Endothelial cell of umbilical vein (primary cell): ENCODE data around the gene PRIM2. TPM values are rescaled to one million over a fixed set of nuclear protein-coding genes. Genes with fewer than 3 reads are reported as not detected.

Experiments
- Bru-seq: library from RNA; stranded (reverse); fragments of 400-500 nt; gene quantifications from one replicate; lab custom pipeline; 2021; lab: Mats Ljungman, UMichigan
- BruChase-seq, 2 experiments: library from RNA; stranded (reverse); fragments of 400-500 nt; gene quantifications; one replicate each; lab custom pipeline; 2021; lab: Mats Ljungman, UMichigan
- BruUV-seq: library from RNA; stranded (reverse); fragments of 400-500 nt; replicated peaks from 2 replicates; lab custom pipeline; 2021; lab: Mats Ljungman, UMichigan
- CTCF ChIA-PET: fragments of 300-600, 350-600 bp; sonication (Branson Sonifier 250); formaldehyde crosslinking; loops from one replicate; lab custom pipeline; 2021; ENCODE audit warnings: antibody characterized with exemption, inconsistent platforms; lab: Charles Lee
- POLR2A ChIA-PET: fragments of 300-600, 350-600 bp; sonication (Branson Sonifier 250); formaldehyde crosslinking; loops from one replicate; lab custom pipeline; 2021; ENCODE audit warnings: antibody characterized with exemption, inconsistent platforms; lab: Charles Lee
- DNase-seq: peaks from one replicate; pipeline ENCODE4 v3.0.0-alpha.2; 2011; ENCODE audit warnings: low read depth, low spot score
- FAIRE-seq: peaks from 2 replicates; lab custom pipeline; 2011; peaks lifted over from hg19 to GRCh38; lab: Jason Lieb, UNC
- H2AFZ ChIP-seq: 2 replicates; pipeline ENCODE4 v1.6.0; 2012; ENCODE audit warnings: low read depth, low read length, control low read depth, inconsistent platforms
- H3K27ac ChIP-seq: 2 replicates; pipeline ENCODE4 v1.5.1; 2011; ENCODE audit warnings: low read depth, mild to moderate bottlenecking, control low read depth, low read length, moderate library complexity; ENCODE audit not compliant: insufficient read depth
- H3K27me3 ChIP-seq, 2 experiments: 2 replicates each; pipeline versions ENCODE4 v1.6.0 to v1.6.1; 2011; ENCODE audit warnings: low read length in 2 of 2, mixed read lengths in 1 of 2; ENCODE audit not compliant: control insufficient read depth in 2 of 2, insufficient read depth in 2 of 2
- H3K36me3 ChIP-seq, 2 experiments: 2 replicates in 1 of 2; 3 replicates in 1 of 2; pipeline ENCODE4 v1.5.1; 2011; ENCODE audit warnings: low read length in 2 of 2, mild to moderate bottlenecking in 1 of 2, moderate library complexity in 1 of 2; ENCODE audit not compliant: control insufficient read depth in 2 of 2, insufficient read depth in 2 of 2; ENCODE audit errors: extremely low read depth in 1 of 2
- H3K4me1 ChIP-seq: 3 replicates; pipeline ENCODE4 v1.5.1; 2011; ENCODE audit warnings: mild to moderate bottlenecking, low read length; ENCODE audit not compliant: control insufficient read depth, insufficient read depth; ENCODE audit errors: extremely low read depth
- H3K4me2 ChIP-seq: 2 replicates; pipeline ENCODE4 v1.6.1; 2011; ENCODE audit warnings: low read length, control low read depth, mixed read lengths; ENCODE audit not compliant: insufficient read depth
- H3K4me3 ChIP-seq, 3 experiments: fragments of 200-600 bp in 1 of 3; sonication (generic), shearing (Covaris generic) in 1 of 3; replicated peaks in 1 of 3; 2 replicates each; pipeline ENCODE4 v1.5.1; 2011 to 2016; ENCODE audit warnings: control low read depth in 3 of 3, low read length in 3 of 3, mild to moderate bottlenecking in 2 of 3, inconsistent platforms in 1 of 3, low read depth in 1 of 3, moderate library complexity in 1 of 3; ENCODE audit not compliant: insufficient read depth in 1 of 3
- H3K79me2 ChIP-seq: 2 replicates; pipeline ENCODE4 v1.6.0; 2012; ENCODE audit warnings: low read length, inconsistent platforms; ENCODE audit not compliant: control insufficient read depth, insufficient read depth
- H3K9ac ChIP-seq: replicated peaks from 2 replicates; pipeline ENCODE3; 2011; ENCODE audit warnings: low read length, control low read depth; ENCODE audit not compliant: insufficient read depth; ENCODE audit errors: extremely low read depth
- H3K9me1 ChIP-seq: replicated peaks from 3 replicates; pipeline ENCODE4 v1.6.0; 2011; ENCODE audit warnings: mild to moderate bottlenecking, low read length; ENCODE audit not compliant: control insufficient read depth, insufficient read depth; ENCODE audit errors: extremely low read depth
- H3K9me3 ChIP-seq: replicated peaks from 2 replicates; pipeline ENCODE4 v1.5.1; 2012; ENCODE audit warnings: low read length, inconsistent platforms; ENCODE audit not compliant: control insufficient read depth, insufficient read depth
- H4K20me1 ChIP-seq: replicated peaks from 2 replicates; pipeline ENCODE3; 2011; ENCODE audit warnings: mild to moderate bottlenecking, low read length; ENCODE audit not compliant: control insufficient read depth, insufficient read depth; ENCODE audit errors: extremely low read depth
- EZH2 ChIP-seq: IDR thresholded peaks from 2 replicates; pipeline ENCODE4 v1.6.1; 2012; ENCODE audit warnings: borderline replicate concordance, low read depth, mild to moderate bottlenecking, moderate library complexity, low read length, inconsistent platforms; ENCODE audit not compliant: severe bottlenecking
- FOS ChIP-seq: IDR thresholded peaks from 2 replicates; pipeline ENCODE4 v1.6.1; 2011; ENCODE audit warnings: mild to moderate bottlenecking, low read length, moderate library complexity, borderline replicate concordance; ENCODE audit not compliant: insufficient read depth
- GATA2 ChIP-seq: IDR thresholded peaks from 2 replicates; pipeline ENCODE4 v1.7.0; 2011; ENCODE audit warnings: low read depth, mild to moderate bottlenecking, moderate library complexity, mixed read lengths, low read length; ENCODE audit not compliant: insufficient read length, insufficient read depth
- JUN ChIP-seq: IDR thresholded peaks from 2 replicates; pipeline ENCODE4 v1.6.1; 2011; ENCODE audit warnings: borderline replicate concordance, low read depth; ENCODE audit not compliant: insufficient read length, insufficient read depth
- MYC ChIP-seq: IDR thresholded peaks from one replicate; pipeline ENCODE4 v1.6.1; 2011; ENCODE audit warnings: mild to moderate bottlenecking, low read depth, low read length
- POLR2A ChIP-seq: IDR thresholded peaks from 2 replicates; pipeline ENCODE4 v1.6.1; 2012; ENCODE audit warnings: low read depth, mild to moderate bottlenecking, control low read depth, low read length
- POLR2AphosphoS5 ChIP-seq: IDR thresholded peaks from 2 replicates; pipeline ENCODE4 v1.6.1; 2012; ENCODE audit warnings: low read depth, mild to moderate bottlenecking, control low read depth, low read length, moderate library complexity; ENCODE audit not compliant: insufficient read depth
- dilution Hi-C: fragments of 300-500 bp; cut with MboI; formaldehyde crosslinking; loops from one replicate; pipeline ENCODE4 v1.15.0; 2019; ENCODE audit warnings: low sequenced_read_pairs; ENCODE audit not compliant: extremely low pct_ligation_motif_present
- intact Hi-C: fragments of 100-400 bp; cut with micrococcal nuclease; formaldehyde crosslinking; loops from one replicate; pipeline ENCODE4 v1.10.0; 2022
- long read RNA-seq: library from polyadenylated mRNA; stranded (forward); transcript quantifications from one replicate; pipeline ENCODE4 v2.0.0, GENCODE V29; 2021
- polyA minus RNA-seq, 3 experiments: library from RNA; depleted of rRNA, polyadenylated mRNA; stranded (reverse); fragments of >200 nt; gene quantifications; 1 replicate in 1 of 3; 2 replicates in 2 of 3; pipeline ENCODE4 v1.2.3, GENCODE V29; 2011
- polyA plus RNA-seq, 4 experiments: library from polyadenylated mRNA; depleted of rRNA in 3 of 4; stranded (reverse) in 3 of 4; unstranded in 1 of 4; fragments of >200 nt; gene quantifications; 2 replicates each; pipeline versions ENCODE4 v1.2.1 to v1.2.3, GENCODE V29; 2011 to 2012; ENCODE audit warnings: missing spikeins in 1 of 4
- total RNA-seq: library from RNA; stranded (reverse); gene quantifications from 2 replicates; pipeline ENCODE4 v1.2.3, GENCODE V29; 2021
- TF ChIP-seq, protein P1 (sequence below), 2 donors: IDR thresholded peaks; 1 replicate in 1 of 2; 2 replicates in 1 of 2; pipeline ENCODE4 v1.5.1; 2011; ENCODE audit warnings: low read length in 2 of 2, mild to moderate bottlenecking in 2 of 2, moderate library complexity in 2 of 2, control low read depth in 1 of 2, inconsistent platforms in 1 of 2, low read depth in 1 of 2; ENCODE audit not compliant: insufficient read depth in 1 of 2; ENCODE audit errors: extremely low read depth in 1 of 2
- TF ChIP-seq, protein P2 (sequence below): IDR thresholded peaks from 2 replicates; pipeline ENCODE4 v1.6.1; 2011; ENCODE audit not compliant: insufficient read depth, insufficient read length

The PRIM2 gene
- total RNA-seq (21.0 and 22.5 TPM in 2 replicates), polyA plus RNA-seq (4.4 and 5.3 TPM in 2 replicates), polyA minus RNA-seq (13.9 and 14.5 TPM in 2 replicates), Bru-seq, nascent RNA (percentile 80 among the genes with signal in this experiment), BruChase-seq, experiment 1, labeled RNA remaining after a 6-hour chase (percentile 56 among the genes with signal in this experiment), BruChase-seq, experiment 2, labeled RNA remaining after a 2-hour chase (percentile 62 among the genes with signal in this experiment)
- polyA plus RNA-seq (2011; cell fraction: cytosol; rRNA removed) = 9.2 and 9.4 TPM in 2 replicates
- 9.4 and 11.0 TPM in 2 replicates for polyA plus RNA-seq (2011; cell fraction: nucleus; rRNA removed)
- 8.0 and 15.0 TPM in 2 replicates for polyA plus RNA-seq (2012)
- polyA minus RNA-seq (2011; cell fraction: cytosol; rRNA and poly(A)+ RNA removed) = 20.0 TPM
- polyA minus RNA-seq (2011; cell fraction: nucleus; rRNA and poly(A)+ RNA removed) = 35.0 and 56.5 TPM in 2 replicates
- long read RNA-seq, transcript PRIM2-207 (14 exons, 2,308 nt) = major isoform, 15 of 26 reads
- long read RNA-seq, partial matches to known transcripts = 2 of 26 reads
- long read RNA-seq, other reads (novel, unspliced or antisense) = 9 of 26 reads

- Histone ChIP-seq H3K36me3 (peaks cover 0 to 14% of the 10 kb centered on the region in 2 experiments), H3K27me3 (no peaks in the 10 kb centered on the region), H3K9me3 (no peaks in the 10 kb centered on the region), H3K9me1 (no peaks in the 10 kb centered on the region), H3K79me2 (peaks cover 18% of the 10 kb centered on the region), H4K20me1 (no peaks in the 10 kb centered on the region), H3K27ac (peak within 1 kb of the TSS; percentile 44), H2AFZ (peak within 1 kb of the TSS; percentile 99), H3K4me2 (peak within 1 kb of the TSS; percentile 94), H3K9ac (peak within 1 kb of the TSS; percentile 51), H3K4me3 (peak within 1 kb of the TSS; percentile 25 to 92 (median 53)), H3K4me1 (peaks cover 34% of the 10 kb centered on the region)
- dilution Hi-C loops = loop anchor here (25.0 kb wide), 1 partner anchor 705 kb away; no protein-coding TSS in a partner anchor
- peak; percentile 84 for DNase-seq
- intact Hi-C loops = loop anchor here (1.0 to 10.0 kb wide), 4 partner anchors 225 to 673 kb away; partner anchors contain the start of genes DST and ZNF451
- peak; percentile 83 for FAIRE-seq
- TSS peak; percentile 52 for BruUV-seq
- ChIA-PET POLR2A (interaction anchor here (0.7 kb wide), 1 partner anchor 8 kb away, joined by 3 read pairs; no protein-coding TSS in a partner anchor), CTCF (interaction anchor here (0.6 to 4.8 kb wide), 25 partner anchors 40 to 680 kb away, joined by 3 to 170 read pairs (median 5); partner anchors contain the start of genes BEND6, KIAA1586 and RAB23)
- peak; percentile 76 for TF ChIP-seq POLR2AphosphoS5
- TF ChIP-seq JUN = no peak
- TF ChIP-seq FOS = no peak
- no peak for TF ChIP-seq GATA2
- TF ChIP-seq, protein P1, sequence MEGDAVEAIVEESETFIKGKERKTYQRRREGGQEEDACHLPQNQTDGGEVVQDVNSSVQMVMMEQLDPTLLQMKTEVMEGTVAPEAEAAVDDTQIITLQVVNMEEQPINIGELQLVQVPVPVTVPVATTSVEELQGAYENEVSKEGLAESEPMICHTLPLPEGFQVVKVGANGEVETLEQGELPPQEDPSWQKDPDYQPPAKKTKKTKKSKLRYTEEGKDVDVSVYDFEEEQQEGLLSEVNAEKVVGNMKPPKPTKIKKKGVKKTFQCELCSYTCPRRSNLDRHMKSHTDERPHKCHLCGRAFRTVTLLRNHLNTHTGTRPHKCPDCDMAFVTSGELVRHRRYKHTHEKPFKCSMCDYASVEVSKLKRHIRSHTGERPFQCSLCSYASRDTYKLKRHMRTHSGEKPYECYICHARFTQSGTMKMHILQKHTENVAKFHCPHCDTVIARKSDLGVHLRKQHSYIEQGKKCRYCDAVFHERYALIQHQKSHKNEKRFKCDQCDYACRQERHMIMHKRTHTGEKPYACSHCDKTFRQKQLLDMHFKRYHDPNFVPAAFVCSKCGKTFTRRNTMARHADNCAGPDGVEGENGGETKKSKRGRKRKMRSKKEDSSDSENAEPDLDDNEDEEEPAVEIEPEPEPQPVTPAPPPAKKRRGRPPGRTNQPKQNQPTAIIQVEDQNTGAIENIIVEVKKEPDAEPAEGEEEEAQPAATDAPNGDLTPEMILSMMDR (IDR thresholded peaks at IDR 0.05; ENCODE audit: extremely low read depth in 1 of 2, insufficient read depth in 1 of 2, low read depth in 1 of 2, low read length in 2 of 2) = peak in 1 of 2 donors; percentile 22
- TF ChIP-seq MYC = no peak
- TF ChIP-seq, protein P2, sequence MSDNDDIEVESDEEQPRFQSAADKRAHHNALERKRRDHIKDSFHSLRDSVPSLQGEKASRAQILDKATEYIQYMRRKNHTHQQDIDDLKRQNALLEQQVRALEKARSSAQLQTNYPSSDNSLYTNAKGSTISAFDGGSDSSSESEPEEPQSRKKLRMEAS = no peak
- TF ChIP-seq EZH2 = no peak
- peak; percentile 79 for TF ChIP-seq POLR2A
Observed at GRCh38 chr6:57317060-57317943, at the start of gene PRIM2. Gene PRIM2 (plus strand): TSS chr6:57317630. CDS start chr6:57318446, 816 bp downstream.
